ENCODE data around the gene CT47C1. TPM values are rescaled to one million over a fixed set of nuclear protein-coding genes. Genes with fewer than 3 reads are reported as not detected.

Gene CT47C1
- total RNA-seq, 2 experiments from 2014 or later = not detected

DNA sequence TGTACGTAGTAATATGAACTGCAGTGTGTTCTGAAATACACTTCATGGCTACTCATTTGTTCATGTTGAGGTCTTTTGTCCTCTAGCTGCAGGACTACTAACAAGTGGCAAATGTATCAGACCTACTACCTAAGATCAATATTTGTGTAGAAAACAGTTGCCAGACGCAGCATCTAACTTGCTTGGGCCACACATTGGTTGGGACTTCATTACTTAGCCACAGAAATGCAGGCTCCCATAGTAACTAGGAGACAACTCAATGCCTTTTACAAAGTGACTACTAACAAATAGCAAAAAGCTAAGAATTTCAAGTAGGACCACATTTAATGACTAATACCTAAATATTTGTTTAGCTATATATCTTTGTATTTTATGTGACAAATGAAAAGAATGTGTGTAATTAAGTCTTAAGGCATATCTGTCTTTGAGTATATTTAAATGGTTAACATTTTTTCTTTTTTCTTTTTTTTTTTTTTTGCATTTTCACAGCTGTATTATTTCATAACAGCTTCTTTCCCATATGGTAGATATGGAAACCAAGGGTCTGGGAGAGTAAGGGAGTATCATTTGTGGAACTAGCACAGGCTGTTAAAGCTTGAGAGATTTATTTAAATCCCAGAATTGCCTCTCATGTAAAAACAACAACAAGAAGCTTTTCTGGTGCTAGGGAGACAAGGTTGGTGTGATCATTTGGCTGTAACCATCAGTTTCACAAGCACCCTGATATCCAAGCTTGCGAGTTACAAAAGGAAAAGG is 2.7 kb downstream of the CT47C1 start:
- no peaks in the 10 kb centered on the region for H3K9me3 Mint-ChIP-seq
- CTCF ChIA-PET = interaction anchor here (0.8 kb wide), 2 partner anchors 8 to 26 kb away, joined by 3 read pairs; no protein-coding TSS in a partner anchor
- intact Hi-C loops (cut with DNase I, micrococcal nuclease) = no loop called here
- H3K27me3 Mint-ChIP-seq = no peaks in the 10 kb centered on the region
- H3K27ac Mint-ChIP-seq = no peak overlapping the region
- ATAC-seq (ENCODE audit: poor library complexity) (no peak), DNase-seq (no peak)
- no peaks in the 10 kb centered on the region for H3K9me3 ChIP-seq (ENCODE audit: control insufficient read depth in 1 of 2, insufficient read depth in 1 of 2, low read length in 2 of 2)
- TF ChIP-seq, protein P1, sequence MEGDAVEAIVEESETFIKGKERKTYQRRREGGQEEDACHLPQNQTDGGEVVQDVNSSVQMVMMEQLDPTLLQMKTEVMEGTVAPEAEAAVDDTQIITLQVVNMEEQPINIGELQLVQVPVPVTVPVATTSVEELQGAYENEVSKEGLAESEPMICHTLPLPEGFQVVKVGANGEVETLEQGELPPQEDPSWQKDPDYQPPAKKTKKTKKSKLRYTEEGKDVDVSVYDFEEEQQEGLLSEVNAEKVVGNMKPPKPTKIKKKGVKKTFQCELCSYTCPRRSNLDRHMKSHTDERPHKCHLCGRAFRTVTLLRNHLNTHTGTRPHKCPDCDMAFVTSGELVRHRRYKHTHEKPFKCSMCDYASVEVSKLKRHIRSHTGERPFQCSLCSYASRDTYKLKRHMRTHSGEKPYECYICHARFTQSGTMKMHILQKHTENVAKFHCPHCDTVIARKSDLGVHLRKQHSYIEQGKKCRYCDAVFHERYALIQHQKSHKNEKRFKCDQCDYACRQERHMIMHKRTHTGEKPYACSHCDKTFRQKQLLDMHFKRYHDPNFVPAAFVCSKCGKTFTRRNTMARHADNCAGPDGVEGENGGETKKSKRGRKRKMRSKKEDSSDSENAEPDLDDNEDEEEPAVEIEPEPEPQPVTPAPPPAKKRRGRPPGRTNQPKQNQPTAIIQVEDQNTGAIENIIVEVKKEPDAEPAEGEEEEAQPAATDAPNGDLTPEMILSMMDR (IDR thresholded peaks at IDR 0.05) = no peak
- H3K27ac ChIP-seq (ENCODE audit: low read depth in 1 of 2, low read length in 2 of 2) = no peak overlapping the region
- POLR2A ChIA-PET = no interaction called here
- H3K36me3 ChIP-seq (ENCODE audit: insufficient read depth, low read length) = no peaks in the 10 kb centered on the region
- H3K4me3 Mint-ChIP-seq = no peak overlapping the region
- no peak overlapping the region for H3K4me3 ChIP-seq (ENCODE audit: low read length)
- no peaks in the 10 kb centered on the region for H3K36me3 Mint-ChIP-seq (ENCODE audit: low read depth)
- H3K4me1 ChIP-seq (ENCODE audit: insufficient read depth, low read length) = no peaks in the 10 kb centered on the region
- H3K4me1 Mint-ChIP-seq (ENCODE audit: low read depth) = no peaks in the 10 kb centered on the region
- no peaks in the 10 kb centered on the region for H3K27me3 ChIP-seq (ENCODE audit: control insufficient read depth in 1 of 2, insufficient read depth in 2 of 2, low read length in 2 of 2)

DNA sequence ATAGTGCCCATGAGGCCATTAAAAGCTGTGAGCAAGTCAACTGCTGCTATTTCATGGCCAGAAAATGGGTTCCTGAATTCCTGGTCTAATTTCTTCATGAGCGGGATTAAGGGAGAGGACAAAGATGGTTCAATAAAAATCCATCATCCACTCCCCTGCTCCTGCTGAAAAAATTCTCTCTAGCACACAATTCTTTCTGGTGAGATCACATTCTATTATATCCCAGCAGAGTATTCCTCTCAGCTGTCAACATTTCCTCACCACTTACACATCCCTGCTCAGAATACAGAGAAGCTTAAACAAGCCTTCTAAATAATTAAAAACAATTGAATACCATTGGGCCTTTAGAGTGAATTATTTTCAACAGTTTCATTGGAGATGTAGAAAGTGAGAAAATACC is 9.5 kb downstream of the CT47C1 start:
- ChIA-PET POLR2A (no interaction called here), CTCF (no interaction called here)
- Mint-ChIP-seq H3K36me3 (ENCODE audit: low read depth) (no peaks in the 10 kb centered on the region), H3K9me3 (no peaks in the 10 kb centered on the region), H3K27me3 (no peaks in the 10 kb centered on the region), H3K4me3 (no peak overlapping the region), H3K27ac (no peak overlapping the region), H3K4me1 (ENCODE audit: low read depth) (no peaks in the 10 kb centered on the region)
- DNase-seq = no peak
- no peak overlapping the region for H3K27ac ChIP-seq (ENCODE audit: low read depth in 1 of 2, low read length in 2 of 2)
- no peaks in the 10 kb centered on the region for H3K27me3 ChIP-seq (ENCODE audit: control insufficient read depth in 1 of 2, insufficient read depth in 2 of 2, low read length in 2 of 2)
- intact Hi-C loops (cut with DNase I, micrococcal nuclease) = no loop called here
- no peak for ATAC-seq (ENCODE audit: poor library complexity)
- TF ChIP-seq, protein P1 (IDR thresholded peaks at IDR 0.05) = no peak
- no peaks in the 10 kb centered on the region for H3K36me3 ChIP-seq (ENCODE audit: insufficient read depth, low read length)
- no peaks in the 10 kb centered on the region for H3K4me1 ChIP-seq (ENCODE audit: insufficient read depth, low read length)
- H3K4me3 ChIP-seq (ENCODE audit: low read length) = no peak overlapping the region
- H3K9me3 ChIP-seq (ENCODE audit: control insufficient read depth in 1 of 2, insufficient read depth in 1 of 2, low read length in 2 of 2) = no peaks in the 10 kb centered on the region

DNA sequence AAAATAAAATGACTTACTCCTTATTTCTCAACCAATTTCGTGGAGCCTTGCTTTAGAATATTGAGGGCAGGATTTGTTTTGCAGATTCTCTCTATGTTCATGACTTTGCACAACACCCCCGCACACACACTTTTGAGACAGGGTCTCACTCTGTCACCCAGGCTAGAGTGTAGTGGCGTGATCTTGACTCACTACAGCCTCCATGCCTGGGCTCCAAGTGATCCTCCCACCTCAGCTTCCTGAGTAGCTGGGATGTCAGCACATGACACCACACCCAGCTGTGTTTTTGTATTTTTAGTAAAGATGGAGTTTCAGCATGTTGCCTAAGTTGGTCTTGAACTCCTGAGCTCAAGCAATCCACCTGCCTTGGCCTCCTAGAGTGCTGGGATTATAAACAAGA is 12.0 kb downstream of the CT47C1 start:
- no peaks in the 10 kb centered on the region for H3K9me3 Mint-ChIP-seq
- H3K36me3 ChIP-seq (ENCODE audit: insufficient read depth, low read length) = no peaks in the 10 kb centered on the region
- H3K27me3 Mint-ChIP-seq = peaks cover 3% of the 10 kb centered on the region
- ATAC-seq (ENCODE audit: poor library complexity) (no peak), DNase-seq (no peak)
- H3K27ac ChIP-seq (ENCODE audit: low read depth in 1 of 2, low read length in 2 of 2) = no peak overlapping the region
- H3K4me1 ChIP-seq (ENCODE audit: insufficient read depth, low read length) = no peaks in the 10 kb centered on the region
- no peaks in the 10 kb centered on the region for H3K4me1 Mint-ChIP-seq (ENCODE audit: low read depth)
- H3K4me3 ChIP-seq (ENCODE audit: low read length) = no peak overlapping the region
- TF ChIP-seq, protein P1 (IDR thresholded peaks at IDR 0.05) = no peak
- no peak overlapping the region for H3K27ac Mint-ChIP-seq
- no peaks in the 10 kb centered on the region for H3K9me3 ChIP-seq (ENCODE audit: control insufficient read depth in 1 of 2, insufficient read depth in 1 of 2, low read length in 2 of 2)
- ChIA-PET POLR2A (no interaction called here), CTCF (no interaction called here)
- no peak overlapping the region for H3K4me3 Mint-ChIP-seq
- no peaks in the 10 kb centered on the region for H3K36me3 Mint-ChIP-seq (ENCODE audit: low read depth)
- intact Hi-C loops (cut with DNase I, micrococcal nuclease) = no loop called here
- no peaks in the 10 kb centered on the region for H3K27me3 ChIP-seq (ENCODE audit: control insufficient read depth in 1 of 2, insufficient read depth in 2 of 2, low read length in 2 of 2)

Data from CD4-positive, alpha-beta T cell (primary cell).